IMR-90 (cell line): ENCODE results near the gene SERINC3. TPM values are rescaled to one million over a fixed set of nuclear protein-coding genes. Genes with fewer than 3 reads are reported as not detected.

Experiments used
- ATAC-seq: fragments of 200-7000 bp; cut with Tn5 transposase; 2 replicates; pipeline ENCODE4 v1.9.1; 2020; ENCODE audit warnings: low read depth, mild to moderate bottlenecking, moderate library complexity
- BruUV-seq: library from RNA; stranded (reverse); fragments of 400-500 nt; replicated peaks from 2 replicates; lab custom pipeline; 2021; lab: Mats Ljungman, UMichigan
- CTCF ChIA-PET: fragments of 300-600 bp; formaldehyde crosslinking; extraction: SDS; loops from one replicate; lab custom pipeline; 2021; ENCODE audit warnings: antibody characterized with exemption; lab: Yijun Ruan, JAX
- POLR2A ChIA-PET: fragments of 300-600 bp; sonication (Branson Sonifier 250); formaldehyde crosslinking; loops from one replicate; lab custom pipeline; 2022; ENCODE audit warnings: antibody characterized with exemption; ENCODE audit not compliant: unreplicated experiment; lab: Charles Lee
- DNase-seq: peaks from one replicate; pipeline ENCODE4 v3.0.0; 2013
- H2AFZ ChIP-seq: replicated peaks from 2 replicates; pipeline ENCODE3; 2013; ENCODE audit warnings: low read length, mild to moderate bottlenecking; ENCODE audit not compliant: poor library complexity
- H2AK5ac ChIP-seq: 2 replicates; pipeline ENCODE4 v1.6.1; 2013; ENCODE audit warnings: low read depth, low read length, inconsistent platforms
- H2AK9ac ChIP-seq: replicated peaks from 2 replicates; pipeline ENCODE3; 2013; ENCODE audit warnings: mild to moderate bottlenecking, low read depth, low read length, moderate library complexity; ENCODE audit not compliant: poor library complexity
- H2BK120ac ChIP-seq: 2 replicates; pipeline ENCODE4 v1.6.1; 2013; ENCODE audit warnings: low read depth, low read length, inconsistent platforms
- H2BK15ac ChIP-seq: 3 replicates; pipeline ENCODE4 v1.6.1; 2013; ENCODE audit warnings: low read depth, low read length, inconsistent platforms
- H2BK20ac ChIP-seq: 2 replicates; pipeline ENCODE4 v1.6.1; 2013; ENCODE audit warnings: low read depth, mild to moderate bottlenecking, inconsistent platforms, low read length, moderate library complexity
- H2BK5ac ChIP-seq: 2 replicates; pipeline ENCODE4 v1.6.1; 2013; ENCODE audit warnings: mild to moderate bottlenecking, low read depth, low read length, inconsistent platforms; ENCODE audit not compliant: poor library complexity, severe bottlenecking
- H3K14ac ChIP-seq: replicated peaks from 2 replicates; pipeline ENCODE4 v1.6.1; 2013; ENCODE audit warnings: low read depth, low read length, inconsistent platforms
- H3K18ac ChIP-seq: 2 replicates; pipeline ENCODE4 v1.6.1; 2013; ENCODE audit warnings: low read depth, low read length, control low read depth
- H3K23ac ChIP-seq: 2 replicates; pipeline ENCODE4 v1.6.1; 2013; ENCODE audit warnings: low read depth, low read length, inconsistent platforms
- H3K27ac ChIP-seq: 2 replicates; pipeline ENCODE4 v1.5.1; 2013; ENCODE audit warnings: mild to moderate bottlenecking, control low read depth, low read length; ENCODE audit not compliant: insufficient read depth
- H3K27me3 ChIP-seq: 2 replicates; pipeline ENCODE4 v1.6.1; 2013; ENCODE audit warnings: low read length; ENCODE audit not compliant: control insufficient read depth, insufficient read depth
- H3K36me3 ChIP-seq: 2 replicates; pipeline ENCODE4 v1.6.1; 2013; ENCODE audit warnings: low read length, mixed read lengths; ENCODE audit not compliant: control insufficient read depth, insufficient read depth
- H3K4ac ChIP-seq: 2 replicates; pipeline ENCODE4 v1.6.1; 2013; ENCODE audit warnings: low read depth, low read length, inconsistent platforms
- H3K4me1 ChIP-seq: 2 replicates; pipeline ENCODE4 v1.6.1; 2013; ENCODE audit warnings: low read length, mixed read lengths; ENCODE audit not compliant: control insufficient read depth, insufficient read depth
- H3K4me2 ChIP-seq: 2 replicates; pipeline ENCODE4 v1.6.1; 2013; ENCODE audit warnings: low read depth, mild to moderate bottlenecking, control low read depth, low read length, moderate library complexity
- H3K4me3 ChIP-seq: 2 replicates; pipeline ENCODE4 v1.5.1; 2013; ENCODE audit warnings: low read depth, mild to moderate bottlenecking, control low read depth, low read length, moderate library complexity; ENCODE audit not compliant: insufficient read depth
- H3K56ac ChIP-seq: 2 replicates; pipeline ENCODE4 v1.6.1; 2013; ENCODE audit warnings: low read length, inconsistent platforms; ENCODE audit not compliant: insufficient read depth; ENCODE audit errors: extremely low read depth
- H3K79me1 ChIP-seq, 2 experiments: 2 replicates each; pipeline ENCODE4 v1.6.1; 2013; ENCODE audit warnings: low read length in 2 of 2, inconsistent platforms in 1 of 2, low read depth in 1 of 2
- H3K9ac ChIP-seq: 2 replicates; pipeline ENCODE4 v1.6.1; 2013; ENCODE audit warnings: low read depth, low read length, control low read depth
- H3K9me1 ChIP-seq: 2 replicates; pipeline ENCODE4 v1.6.1; 2013; ENCODE audit warnings: low read length, inconsistent platforms; ENCODE audit not compliant: insufficient read depth
- H3K9me3 ChIP-seq: 2 replicates; pipeline ENCODE4 v1.6.1; 2013; ENCODE audit warnings: low read length; ENCODE audit not compliant: control insufficient read depth, insufficient read depth
- H4K20me1 ChIP-seq: 2 replicates; pipeline ENCODE4 v1.6.1; 2013; ENCODE audit warnings: low read length, inconsistent platforms; ENCODE audit not compliant: insufficient read depth
- H4K5ac ChIP-seq: 2 replicates; pipeline ENCODE4 v1.6.1; 2013; ENCODE audit warnings: mild to moderate bottlenecking, low read depth, low read length, control low read depth
- H4K8ac ChIP-seq, 2 experiments: 2 replicates each; pipeline ENCODE4 v1.6.1; 2013; ENCODE audit warnings: low read depth in 2 of 2, low read length in 2 of 2, control low read depth in 1 of 2, inconsistent platforms in 1 of 2
- H4K91ac ChIP-seq: 2 replicates; pipeline ENCODE4 v1.6.1; 2013; ENCODE audit warnings: low read depth, low read length, inconsistent platforms; ENCODE audit not compliant: insufficient read depth
- BHLHE40 ChIP-seq: fragments of 150-350 bp; IDR thresholded peaks from 2 replicates; pipeline ENCODE4 v1.6.1; 2016; ENCODE audit warnings: mild to moderate bottlenecking, low read depth, low read length
- RAD21 ChIP-seq: IDR thresholded peaks from 2 replicates; pipeline ENCODE4 v1.6.1; 2012; ENCODE audit warnings: low read length, improper control_type of control experiment
- SMC3 ChIP-seq: fragments of 150-350 bp; IDR thresholded peaks from 2 replicates; pipeline ENCODE4 v1.6.1; 2016; ENCODE audit warnings: low read depth, mild to moderate bottlenecking, antibody characterized with exemption, low read length, moderate library complexity
- WGBS, 2 experiments: methylation state at CpG; one replicate each; pipeline versions ENCODE4 v1.1.5 to v1.1.7; 2013; ENCODE audit warnings: missing lambda C conversion rate in 2 of 2; ENCODE audit not compliant: insufficient read length in 1 of 2; ENCODE audit errors: extremely low coverage in 2 of 2; 5-methylcytosine and 5-hydroxymethylcytosine counted together
- dilution Hi-C: fragments of 300-500 bp; cut with HindIII; formaldehyde crosslinking; loops from one replicate; pipeline ENCODE4 v1.14.3; 2018; ENCODE audit warnings: low sequenced_read_pairs; ENCODE audit not compliant: unreplicated experiment
- in situ Hi-C: fragments of 300-500 bp; cut with MboI; formaldehyde crosslinking; loops from 3 replicates; pipeline ENCODE4 v1.14.3; 2019; ENCODE audit warnings: low sequenced_read_pairs, inconsistent platforms, mixed read lengths
- intact Hi-C: fragments of 100-400 bp; cut with micrococcal nuclease; formaldehyde crosslinking; loops from 2 replicates; pipeline ENCODE4 v1.10.0; 2022
- polyA plus RNA-seq, 3 experiments: library from polyadenylated mRNA; depleted of rRNA; stranded (reverse); fragments of >200 nt; gene quantifications; 2 replicates each; pipeline ENCODE4 v1.2.3, GENCODE V29; 2012; ENCODE audit warnings: low replicate concordance in 1 of 3
- total RNA-seq: library from RNA; depleted of rRNA; stranded (reverse); fragments of >200 nt; gene quantifications from 2 replicates; pipeline ENCODE4 v1.2.3, GENCODE V29; 2012

The SERINC3 gene
- total and polyA plus RNA-seq, 2 of the 4 experiments (the other 2 are of a cell fraction): 101 to 132 TPM

- no peak overlapping the region for H2AFZ ChIP-seq
- H3K56ac ChIP-seq: no peak overlapping the region
- ChIA-PET POLR2A (no interaction called here), CTCF (no interaction called here)
- H4K91ac ChIP-seq: no peak overlapping the region
- no TSS peak for BruUV-seq
- H3K27ac ChIP-seq: no peak overlapping the region
- no peak for ATAC-seq
- H3K9ac ChIP-seq: no peak overlapping the region
- WGBS, 2 experiments: 33% methylated on average over 1 of the region's 7 CpGs; no CpG with 5 or more reads in 1 of the 2 experiments
- no peak overlapping the region for H2BK120ac ChIP-seq
- H2BK20ac ChIP-seq: no peak overlapping the region
- H3K4ac ChIP-seq: no peak overlapping the region
- H3K14ac ChIP-seq: 0 out of 2 replicates have a peak overlapping the region, but pooled peaks have one; percentile 8
- dilution Hi-C loops (no loop called here), intact Hi-C loops (loop anchor here (10.0 kb wide), 1 partner anchor 136 kb away; the partner anchor contains the start of gene FITM2), in situ Hi-C loops (no loop called here)
- H4K5ac ChIP-seq: no peak overlapping the region
- no peaks in the 10 kb centered on the region for H3K9me3 ChIP-seq
- no peaks in the 10 kb centered on the region for H4K20me1 ChIP-seq
- no peaks in the 10 kb centered on the region for H3K36me3 ChIP-seq
- no peak overlapping the region; the same call in 1 of the 2 replicates for H3K23ac ChIP-seq
- no peaks in the 10 kb centered on the region for H3K79me1 ChIP-seq
- H3K4me2 ChIP-seq: no peak overlapping the region
- H2BK15ac ChIP-seq: no peak overlapping the region
- H2AK5ac ChIP-seq: no peak overlapping the region
- peaks cover 2% of the 10 kb centered on the region; the same call in 1 of the 2 replicates for H3K4me1 ChIP-seq
- H2BK5ac ChIP-seq: no peak overlapping the region
- no peak overlapping the region for H3K4me3 ChIP-seq
- no peak overlapping the region for H2AK9ac ChIP-seq
- no peak overlapping the region for H4K8ac ChIP-seq
- no peak overlapping the region for H3K18ac ChIP-seq
- H3K27me3 ChIP-seq: peaks cover 29% of the 10 kb centered on the region
- DNase-seq: no peak
- TF ChIP-seq RAD21 (no peak), BHLHE40 (no peak), SMC3 (no peak)
- H3K9me1 ChIP-seq: no peaks in the 10 kb centered on the region
These were observed 70.9 kb downstream of the SERINC3 start for GRCh38 chr20:44450903-44451450.
